Measurements from ENCODE around the gene BCL2L13.
"Not testable (repeated sequence)": the region's sequence is repeated elsewhere in the genome, so short reads cannot be mapped to it uniquely, and the experiment has no call there.

The BCL2L13 gene

GRCh38 chr22:17698276-17698675 lies 59.7 kb downstream of the BCL2L13 start:
- DNase-seq = not testable (repeated sequence)

- DNase-seq = no peak
Observed at GRCh38 chr22:17698948-17699347, 60.4 kb downstream of the BCL2L13 start.

DNA sequence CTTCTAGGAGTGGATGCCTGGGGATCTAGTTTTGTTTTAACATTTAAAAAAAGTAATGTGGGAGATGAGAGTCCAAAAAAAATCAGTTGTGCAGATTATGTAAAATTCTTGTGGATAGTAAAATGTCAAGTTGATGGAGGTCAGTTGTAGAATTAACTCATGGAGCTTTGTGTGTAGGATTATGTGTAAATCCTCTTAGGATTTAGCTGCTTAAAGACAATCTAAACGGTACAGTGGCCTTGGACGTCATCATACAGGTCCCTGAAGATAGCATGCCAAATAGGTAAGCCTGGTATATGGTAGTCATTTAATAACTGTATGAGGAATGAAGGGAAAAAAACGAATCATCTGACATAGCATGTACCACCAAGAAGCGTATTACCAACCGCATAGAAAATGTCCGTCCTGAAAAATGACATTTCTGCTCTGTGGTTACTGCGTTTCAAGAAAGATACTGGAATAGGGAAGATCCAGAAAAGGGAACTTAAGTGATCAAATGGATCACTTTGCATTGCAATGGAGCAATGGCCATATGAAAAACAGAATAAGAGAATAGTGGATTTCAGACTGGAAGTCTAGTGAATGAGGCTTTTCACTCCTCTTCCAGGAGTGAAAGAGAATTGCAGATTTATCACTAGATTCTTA lies 61.3 kb downstream of the BCL2L13 start:
- DNase-seq = no peak

DNA sequence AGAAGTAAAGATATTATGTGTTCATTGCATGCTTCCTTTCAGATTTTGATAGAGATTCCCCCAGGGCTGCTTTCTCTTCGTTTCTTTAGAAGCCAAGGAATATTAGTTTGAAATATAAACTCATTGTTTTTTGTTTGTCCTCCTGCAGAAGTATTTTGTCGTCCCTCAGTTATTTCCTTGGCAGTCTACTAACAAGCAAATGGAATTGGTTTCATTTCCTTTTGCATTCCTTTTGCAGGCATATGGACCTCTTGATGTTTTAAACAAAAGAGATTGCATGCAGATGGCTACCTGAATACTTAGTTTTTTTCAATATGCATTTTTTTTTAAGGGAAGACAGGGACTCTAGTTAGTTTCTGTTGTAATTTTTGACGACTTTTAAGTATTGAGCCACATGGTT lies 62.2 kb downstream of the BCL2L13 start:
- no peak for DNase-seq

DNA sequence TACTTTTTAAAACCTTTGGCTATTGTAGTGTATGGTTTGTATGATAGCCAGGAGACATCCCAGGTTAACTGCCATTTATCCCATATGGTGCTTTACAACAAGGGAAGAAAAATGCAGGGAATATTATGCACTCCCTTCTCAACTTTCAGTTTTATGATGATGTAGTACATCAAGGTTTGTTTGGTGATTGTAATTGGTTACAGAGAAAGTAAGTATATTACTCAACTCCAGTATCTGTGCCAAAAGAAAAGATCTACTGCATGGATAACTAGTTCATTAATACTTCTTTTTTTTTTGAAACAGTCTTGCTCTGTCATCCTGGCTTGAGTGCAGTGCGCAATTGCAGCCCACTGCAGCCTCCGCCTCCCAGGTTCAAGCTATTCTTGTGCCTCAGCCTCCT lies 65.3 kb downstream of the BCL2L13 start:
- no peak for DNase-seq

DNA sequence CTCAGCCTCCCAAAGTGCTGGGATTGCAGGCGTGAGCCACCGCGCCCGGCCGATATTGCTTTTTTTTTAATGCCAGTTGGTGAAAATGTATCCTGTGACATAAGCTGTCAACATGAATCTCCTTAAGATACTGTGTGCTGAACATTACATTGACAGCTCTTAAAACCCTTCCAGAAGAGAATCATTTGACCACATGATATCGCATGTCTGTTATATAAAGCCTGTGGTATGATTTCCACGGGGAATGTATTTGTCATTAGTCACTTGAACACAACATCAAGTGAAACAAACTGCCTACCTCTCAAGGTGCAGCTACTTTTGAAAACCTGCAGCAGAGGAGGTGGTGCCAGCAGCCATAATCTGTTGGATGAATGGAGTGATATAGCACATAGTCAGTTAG lies 67.0 kb downstream of the BCL2L13 start:
- DNase-seq = no peak

GRCh38 chr22:17705951-17706900 lies 67.7 kb downstream of the BCL2L13 start:
- peak; percentile 63 for DNase-seq

GRCh38 chr22:17706947-17707346 lies 68.4 kb downstream of the BCL2L13 start:
- DNase-seq = no peak

DNA sequence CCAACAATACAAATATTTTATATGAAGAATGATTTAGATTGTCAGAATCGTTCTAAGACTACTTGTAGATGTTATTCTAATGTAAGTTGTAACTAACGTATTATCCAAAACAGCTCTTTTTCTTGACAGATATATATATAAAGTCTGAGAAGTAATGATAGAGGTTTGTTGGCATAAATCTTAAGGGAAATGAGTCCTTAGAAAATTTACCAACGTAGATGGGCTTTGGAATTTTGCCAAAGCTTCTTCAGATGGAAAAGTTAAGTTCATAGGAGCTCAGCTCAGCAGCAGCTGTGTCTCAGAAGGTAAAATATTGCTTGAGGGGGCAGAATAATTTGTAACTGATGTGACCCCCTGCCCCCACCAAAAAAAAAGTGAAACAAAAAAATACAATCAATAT lies 69.0 kb downstream of the BCL2L13 start:
- no peak for DNase-seq

GRCh38 chr22:17710023-17710422 lies 71.5 kb downstream of the BCL2L13 start:
- DNase-seq = no peak

- no peak for DNase-seq
Observed at GRCh38 chr22:17712441-17712840, 73.9 kb downstream of the BCL2L13 start.

- DNase-seq = no peak
Observed at GRCh38 chr22:17716529-17716928, 78.0 kb downstream of the BCL2L13 start.

DNA sequence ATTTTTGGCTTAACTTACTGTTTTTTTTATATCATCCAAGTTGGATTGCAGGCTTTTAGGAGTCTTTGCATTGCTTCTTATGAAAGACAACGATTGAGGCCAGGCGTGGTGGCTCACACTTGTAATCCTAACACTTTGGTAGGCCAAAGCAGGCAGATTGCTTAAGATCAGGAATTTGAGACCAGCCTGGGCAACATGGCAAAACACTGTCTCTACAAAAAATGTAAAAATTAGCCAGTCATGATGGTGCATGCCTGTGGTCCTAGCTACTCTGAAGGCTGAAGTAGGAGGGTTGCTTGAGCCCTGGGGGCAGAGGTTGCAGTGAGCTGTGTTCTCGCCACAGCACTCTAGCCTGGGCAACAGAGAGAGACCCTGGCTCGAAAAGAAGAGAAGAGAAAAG lies 79.2 kb downstream of the BCL2L13 start:
- no peak for DNase-seq

GRCh38 chr22:17719911-17720310 lies 81.4 kb downstream of the BCL2L13 start:
- no peak for DNase-seq

GRCh38 chr22:17724241-17724640 lies 85.7 kb downstream of the BCL2L13 start:
- DNase-seq = no peak

- DNase-seq = no peak
Observed at GRCh38 chr22:17724678-17725499, 86.3 kb downstream of the BCL2L13 start.

DNA sequence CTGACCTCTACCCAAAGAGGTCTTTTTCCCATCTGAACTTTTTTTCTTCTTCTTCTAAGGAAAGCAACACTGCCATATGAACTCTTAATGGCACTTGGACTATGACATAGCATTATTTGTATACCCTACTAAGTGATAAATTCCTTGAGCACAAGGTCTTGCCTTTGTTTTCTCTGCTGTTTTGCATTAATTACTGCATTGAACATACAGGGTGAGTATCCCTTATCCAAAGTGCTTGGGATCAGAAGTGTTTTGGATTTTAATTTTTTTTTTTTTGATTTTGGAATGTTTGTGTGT lies 86.9 kb downstream of the BCL2L13 start:
- DNase-seq = no peak

GRCh38 chr22:17726006-17726927 lies 87.7 kb downstream of the BCL2L13 start:
- DNase-seq = no peak

DNA sequence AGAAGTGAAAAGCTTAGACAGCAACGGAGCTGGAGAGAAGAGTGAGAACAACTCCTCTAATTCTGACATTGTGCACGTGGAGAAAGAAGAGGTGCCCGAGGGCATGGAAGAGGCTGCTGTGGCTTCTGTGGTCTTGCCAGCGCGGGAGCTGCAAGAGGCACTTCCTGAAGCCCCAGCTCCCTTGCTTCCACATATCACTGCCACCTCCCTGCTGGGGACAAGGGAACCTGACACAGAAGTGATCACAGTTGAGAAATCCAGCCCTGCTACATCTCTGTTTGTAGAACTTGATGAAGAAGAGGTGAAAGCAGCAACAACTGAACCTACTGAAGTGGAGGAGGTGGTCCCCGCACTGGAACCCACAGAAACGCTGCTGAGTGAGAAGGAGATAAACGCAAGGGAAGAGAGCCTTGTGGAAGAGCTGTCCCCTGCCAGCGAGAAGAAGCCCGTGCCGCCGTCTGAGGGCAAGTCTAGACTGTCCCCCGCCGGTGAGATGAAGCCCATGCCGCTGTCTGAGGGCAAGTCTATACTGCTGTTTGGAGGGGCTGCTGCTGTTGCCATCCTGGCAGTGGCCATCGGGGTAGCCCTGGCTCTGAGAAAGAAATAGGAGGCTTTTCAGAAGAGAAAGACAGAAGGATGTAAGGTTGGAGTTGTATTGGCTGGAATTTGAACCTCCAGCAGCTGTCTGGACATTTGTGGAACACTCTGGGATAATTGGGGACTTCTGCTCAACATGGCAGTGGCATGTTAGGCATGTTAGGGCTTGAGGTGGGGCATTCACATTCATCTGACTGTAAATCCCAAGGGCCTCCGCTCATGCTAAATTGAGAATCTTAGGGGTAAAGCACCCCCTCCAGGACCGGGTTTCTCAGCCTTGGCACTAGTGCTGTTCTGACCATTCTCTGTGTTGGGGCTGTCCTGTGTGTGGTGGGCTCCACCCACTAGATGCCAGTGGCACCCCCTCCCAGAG lies 88.7 kb downstream of the BCL2L13 start:
- DNase-seq = no peak

GRCh38 chr22:17728786-17729185 lies 90.2 kb downstream of the BCL2L13 start:
- DNase-seq = no peak

DNA sequence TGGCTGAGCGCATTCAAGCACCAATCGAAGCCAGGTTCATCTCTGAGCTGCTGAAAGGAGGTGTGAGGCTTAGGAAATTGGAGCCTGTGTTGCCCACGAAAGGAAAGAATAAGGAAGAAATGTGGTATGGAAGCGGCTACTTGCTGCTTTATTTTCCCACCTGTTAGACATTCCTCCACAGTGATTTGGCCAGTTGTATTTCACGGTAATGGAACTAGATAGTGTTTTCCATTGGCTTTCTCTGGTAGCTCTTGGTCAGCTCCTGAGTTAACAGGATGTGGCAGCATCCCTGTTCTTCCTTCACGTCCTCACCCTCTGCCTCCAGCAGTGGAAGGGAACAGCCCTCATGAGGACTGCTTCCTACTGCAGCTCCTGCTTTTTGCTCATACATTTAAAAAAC lies 91.0 kb downstream of the BCL2L13 start:
- DNase-seq = no peak
